Breast epithelium (tissue), 3 donors: ENCODE results near the gene PIN1.
"Not testable (repeated sequence)": the region's sequence is repeated elsewhere in the genome, so short reads cannot be mapped to it uniquely, and the experiment has no call there.

ENCODE experiments used
- CTCF ChIP-seq, 3 donors: fragments of 450-650 bp; IDR thresholded peaks; one replicate each; pipeline ENCODE4 v1.5.1; 2016 to 2017; ENCODE audit warnings: antibody characterized with exemption in 3 of 3, mild to moderate bottlenecking in 3 of 3, moderate library complexity in 3 of 3
- POLR2AphosphoS5 ChIP-seq, 3 donors: sonication (generic); formaldehyde crosslinking; IDR thresholded peaks; one replicate each; pipeline ENCODE4 v1.6.1; 2017; ENCODE audit warnings: antibody characterized with exemption in 3 of 3

GRCh38 chr19:9820034-9820433 is 15.1 kb upstream of the PIN1 start:
- not testable (repeated sequence) for TF ChIP-seq POLR2AphosphoS5, CTCF (IDR thresholded peaks at IDR 0.05)
